HUDEP-2 (cell line): ENCODE results near the gene AMHR2.
"Not testable (repeated sequence)": the region's sequence is repeated elsewhere in the genome, so short reads cannot be mapped to it uniquely, and the experiment has no call there.

Experiments
- DNase-seq, 76 experiments: peaks; one replicate each; lab custom pipeline; 2025; ENCODE audit not compliant: unreplicated experiment in 76 of 76; lab: John Stamatoyannopoulos, UW

Gene AMHR2

DNA sequence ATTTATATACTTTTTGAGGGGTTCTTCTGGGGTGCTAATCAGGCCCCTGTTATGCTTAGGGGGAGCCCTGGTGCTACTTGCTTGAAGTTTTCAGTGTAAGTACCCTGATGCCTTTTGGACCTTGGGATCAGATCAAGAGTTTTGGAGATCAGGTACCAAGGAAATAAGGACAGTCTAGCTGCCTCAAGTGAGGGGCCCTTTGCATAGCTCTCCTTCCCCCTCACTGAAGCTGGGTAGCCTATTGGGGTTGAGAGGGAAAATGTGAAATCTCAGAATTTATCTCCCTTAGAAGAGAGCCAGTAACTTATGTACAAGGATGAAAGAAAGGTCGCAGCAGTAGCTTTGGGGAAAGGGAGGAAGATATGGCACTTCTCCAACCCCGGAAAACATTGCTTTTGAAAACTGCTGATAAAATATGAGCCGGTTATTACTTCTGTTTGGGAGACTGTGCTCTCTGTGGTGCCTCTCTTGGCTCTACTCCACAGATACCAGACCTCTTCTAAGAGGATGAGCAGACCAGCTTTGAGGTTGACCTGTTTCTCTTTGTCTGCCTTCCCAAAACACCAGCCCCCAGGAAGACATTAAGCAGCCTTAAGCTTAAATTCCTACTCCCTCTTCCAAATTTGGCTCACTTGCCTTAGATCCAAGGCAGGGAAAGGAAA is 8.8 kb upstream of the AMHR2 start:
- peak in 7 of 76 experiments; percentile 8 to 30 (median 22) for DNase-seq

- not testable (repeated sequence) for DNase-seq
These were observed 7.8 kb upstream of the AMHR2 start for GRCh38 chr12:53415752-53416389.

- not testable (repeated sequence) for DNase-seq
These were observed 6.3 kb upstream of the AMHR2 start for GRCh38 chr12:53417291-53417816.

- DNase-seq, result no peak
These were observed 5.4 kb upstream of the AMHR2 start for GRCh38 chr12:53418221-53418620.

DNA sequence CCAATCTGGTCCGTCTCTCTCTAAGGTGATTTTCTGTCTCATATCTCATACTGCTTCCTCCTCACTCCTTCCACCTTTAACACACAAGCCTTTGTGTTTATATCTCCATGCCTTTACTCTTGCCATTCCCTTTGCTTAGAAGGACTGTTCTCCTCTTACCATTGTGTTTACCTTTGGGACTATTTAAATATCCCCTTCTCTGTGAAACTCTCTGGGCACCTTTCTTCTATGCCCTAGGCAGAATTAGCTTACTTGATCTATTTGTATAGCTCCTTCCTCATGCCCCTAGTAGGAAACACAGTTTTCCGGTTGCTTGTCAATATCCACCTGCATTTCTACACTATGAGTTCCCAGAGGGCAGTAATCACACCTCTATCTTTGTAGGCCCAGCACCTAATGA is 3.9 kb upstream of the AMHR2 start:
- no peak for DNase-seq

- DNase-seq, result not testable (repeated sequence)
These were observed 1.4 kb upstream of the AMHR2 start for GRCh38 chr12:53422247-53422646.

DNA sequence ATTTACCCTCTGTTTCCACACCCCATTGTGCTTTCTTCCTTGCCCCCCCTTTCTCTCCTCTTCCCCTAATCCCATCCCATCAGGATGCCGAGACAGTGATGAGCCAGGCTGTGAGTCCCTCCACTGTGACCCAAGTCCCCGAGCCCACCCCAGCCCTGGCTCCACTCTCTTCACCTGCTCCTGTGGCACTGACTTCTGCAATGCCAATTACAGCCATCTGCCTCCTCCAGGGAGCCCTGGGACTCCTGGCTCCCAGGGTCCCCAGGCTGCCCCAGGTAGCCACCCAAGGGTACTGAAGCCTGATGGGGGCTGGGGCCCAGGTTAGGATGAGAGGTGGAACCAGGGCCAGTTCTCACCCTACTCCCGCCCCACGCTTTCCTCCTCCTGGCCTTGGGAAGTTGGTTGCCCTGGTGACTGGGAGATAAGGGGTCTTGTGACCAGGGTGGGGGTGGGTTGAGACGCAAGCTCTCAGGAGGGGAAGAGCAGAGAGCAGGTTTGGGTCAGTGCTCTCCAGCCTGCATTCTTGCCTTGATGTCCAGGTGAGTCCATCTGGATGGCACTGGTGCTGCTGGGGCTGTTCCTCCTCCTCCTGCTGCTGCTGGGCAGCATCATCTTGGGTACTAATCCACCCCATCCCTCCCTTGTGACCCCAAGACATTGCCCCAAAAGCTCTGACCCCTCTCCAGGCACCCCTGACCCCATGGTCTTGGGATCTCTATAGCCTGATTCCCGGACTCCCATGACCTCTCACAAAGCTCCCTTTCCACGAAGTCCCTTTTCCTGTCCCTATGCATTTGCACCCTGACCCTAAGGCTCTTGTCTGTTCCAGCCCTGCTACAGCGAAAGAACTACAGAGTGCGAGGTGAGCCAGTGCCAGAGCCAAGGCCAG is 1.2 kb downstream of the AMHR2 start:
- DNase-seq, result peak in 50 of 76 experiments; percentile 4 to 69 (median 42)

- DNase-seq, result peak in 2 of 76 experiments; percentile 11 to 20
These were observed 2.0 kb downstream of the AMHR2 start for GRCh38 chr12:53425515-53426150.

DNA sequence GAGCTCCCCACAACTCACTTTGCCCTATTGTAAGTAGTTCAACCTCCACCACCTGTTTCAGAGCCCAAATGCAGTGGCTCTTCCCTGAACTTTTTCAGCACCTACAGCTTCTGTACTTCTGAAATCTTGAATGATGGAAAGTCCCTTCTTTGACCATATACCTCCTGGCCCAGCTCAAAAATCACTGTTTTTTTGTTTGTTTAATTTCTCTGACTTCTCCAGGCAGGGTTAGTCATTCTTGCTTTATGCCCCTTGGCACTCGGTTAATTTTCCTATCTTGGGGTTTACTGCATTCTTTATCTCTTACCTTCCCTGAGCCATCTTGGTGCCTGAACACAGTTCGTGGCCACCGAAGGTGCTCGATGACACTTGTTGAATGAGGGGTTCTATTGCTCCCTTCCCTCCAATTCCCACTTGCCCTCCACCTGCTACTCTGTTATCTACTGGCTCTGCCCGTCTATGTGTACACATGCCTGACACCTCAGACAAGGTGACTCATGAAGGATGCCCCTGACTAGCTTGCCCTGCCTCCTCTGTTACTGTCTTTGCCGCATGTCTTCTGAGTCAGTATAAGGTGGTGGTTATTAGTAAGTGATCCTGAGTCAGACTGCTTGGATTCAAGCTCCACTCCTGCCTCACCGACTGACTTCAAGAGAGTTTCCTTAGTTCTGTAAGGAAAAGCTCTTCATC is 4.4 kb downstream of the AMHR2 start:
- peak in 2 of 76 experiments; percentile 9 to 15 for DNase-seq

GRCh38 chr12:53428741-53429140 is 5.1 kb downstream of the AMHR2 start:
- DNase-seq, result no peak

DNA sequence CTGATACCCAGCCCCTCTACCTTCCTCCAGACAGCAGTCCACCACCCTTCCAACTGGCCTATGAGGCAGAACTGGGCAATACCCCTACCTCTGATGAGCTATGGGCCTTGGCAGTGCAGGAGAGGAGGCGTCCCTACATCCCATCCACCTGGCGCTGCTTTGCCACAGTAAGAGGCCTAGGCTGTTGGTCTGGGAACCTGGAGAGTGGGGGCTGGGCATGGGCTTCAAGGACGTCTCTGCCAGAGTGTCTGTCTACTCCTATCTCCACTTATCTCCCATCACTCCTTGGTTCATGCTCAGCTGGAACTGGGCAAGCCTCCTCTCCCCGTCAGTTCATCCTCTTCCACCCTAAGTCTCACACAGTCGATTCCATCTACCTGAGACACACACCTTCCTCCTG is 6.5 kb downstream of the AMHR2 start:
- DNase-seq, result no peak

DNA sequence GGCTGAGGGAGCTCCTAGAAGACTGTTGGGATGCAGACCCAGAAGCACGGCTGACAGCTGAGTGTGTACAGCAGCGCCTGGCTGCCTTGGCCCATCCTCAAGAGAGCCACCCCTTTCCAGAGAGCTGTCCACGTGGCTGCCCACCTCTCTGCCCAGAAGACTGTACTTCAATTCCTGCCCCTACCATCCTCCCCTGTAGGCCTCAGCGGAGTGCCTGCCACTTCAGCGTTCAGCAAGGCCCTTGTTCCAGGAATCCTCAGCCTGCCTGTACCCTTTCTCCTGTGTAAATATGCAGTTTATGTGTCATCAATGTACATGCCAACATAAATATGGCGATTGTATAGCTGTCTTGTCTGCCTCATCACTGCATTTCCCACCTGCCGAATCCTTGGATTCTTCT is 7.5 kb downstream of the AMHR2 start:
- DNase-seq, result no peak

GRCh38 chr12:53435326-53435725 is 11.7 kb downstream of the AMHR2 start:
- DNase-seq, result not testable (repeated sequence)

- not testable (repeated sequence) for DNase-seq
These were observed 15.9 kb downstream of the AMHR2 start for GRCh38 chr12:53439582-53439981.

GRCh38 chr12:53441040-53441833 is 17.6 kb downstream of the AMHR2 start, which contains the start of gene PRR13:
PRR13 (plus strand) TSS chr12:53441734; CDS start chr12:53442715, 981 bp downstream.
- peak in 75 of 76 experiments; percentile 76 to 99 (median 97) for DNase-seq

DNA sequence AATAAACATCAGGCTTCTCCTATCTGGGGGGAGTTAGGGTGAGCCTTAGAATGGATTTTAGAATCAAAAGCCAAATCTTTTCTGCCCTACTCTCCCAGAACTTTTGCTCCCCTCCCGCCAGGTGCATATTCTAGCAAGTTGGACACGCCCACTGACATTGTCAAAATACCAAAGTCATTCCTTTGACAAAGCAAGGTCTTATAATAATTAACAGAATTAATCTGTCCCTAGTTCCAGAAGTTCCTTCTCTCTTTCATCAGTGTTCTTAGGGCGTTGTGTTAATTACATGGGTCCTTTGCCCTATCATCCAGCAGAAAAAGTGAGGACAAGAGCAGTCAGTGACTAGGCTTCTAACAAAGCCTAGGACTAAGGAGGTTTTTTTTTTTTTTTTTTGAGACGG is 20.3 kb downstream of the AMHR2 start:
- DNase-seq, result no peak

- peak in 1 of 76 experiments; percentile 2 for DNase-seq
These were observed 21.1 kb downstream of the AMHR2 start for GRCh38 chr12:53444593-53445325.

GRCh38 chr12:53450936-53451335 is 27.3 kb downstream of the AMHR2 start:
- DNase-seq, result no peak
